Panc1 (cell line): ENCODE measurements around the gene MYORG. TPM values are rescaled to one million over a fixed set of nuclear protein-coding genes. Genes with fewer than 3 reads are reported as not detected.
A peak's percentile ranks its signal among the peaks of the same experiment; 100 is the strongest.

Experiments used
- ATAC-seq: fragments of 200-7000 bp; cut with Tn5 transposase; 2 replicates; pipeline ENCODE4 v1.9.1; 2020; ENCODE audit warnings: mild to moderate bottlenecking, moderate library complexity
- Bru-seq: library from RNA; stranded (reverse); fragments of 400-500 nt; gene quantifications from one replicate; lab custom pipeline; 2021; lab: Mats Ljungman, UMichigan
- BruChase-seq, 2 experiments: library from RNA; stranded (reverse); fragments of 400-500 nt; gene quantifications; one replicate each; lab custom pipeline; 2021; lab: Mats Ljungman, UMichigan
- BruUV-seq: library from RNA; stranded (reverse); fragments of 400-500 nt; replicated peaks from 2 replicates; lab custom pipeline; 2021; lab: Mats Ljungman, UMichigan
- CTCF ChIA-PET: fragments of 300-600 bp; sonication (Branson Sonifier 250); formaldehyde crosslinking; loops from one replicate; lab custom pipeline; 2022; ENCODE audit warnings: antibody characterized with exemption; lab: Charles Lee
- POLR2A ChIA-PET: fragments of 300-600 bp; sonication (Branson Sonifier 250); formaldehyde crosslinking; loops from one replicate; lab custom pipeline; 2022; ENCODE audit warnings: antibody characterized with exemption; lab: Charles Lee
- DNase-seq: peaks from one replicate; pipeline ENCODE4 v3.0.0-alpha.2; 2010; ENCODE audit warnings: low read depth, low spot score
- H3K27ac ChIP-seq: 2 replicates; pipeline ENCODE4 v1.5.1; 2011; ENCODE audit warnings: mild to moderate bottlenecking, low read length, inconsistent platforms
- H3K27me3 ChIP-seq: fragments of 200-500 bp; sonication (Bioruptor generic); 2 replicates; pipeline ENCODE4 v1.6.0; 2014; ENCODE audit warnings: low read length, inconsistent platforms; ENCODE audit not compliant: control insufficient read depth, insufficient read depth
- H3K36me3 ChIP-seq: fragments of 200-500 bp; sonication (Bioruptor generic); 2 replicates; pipeline ENCODE4 v1.5.1; 2014; ENCODE audit warnings: inconsistent platforms, mild to moderate bottlenecking, low read length, moderate library complexity; ENCODE audit not compliant: control insufficient read depth, insufficient read depth
- H3K4me1 ChIP-seq: 2 replicates; pipeline ENCODE4 v1.5.1; 2011; ENCODE audit warnings: inconsistent platforms, mild to moderate bottlenecking, low read length, moderate library complexity; ENCODE audit not compliant: control insufficient read depth, insufficient read depth
- H3K4me3 ChIP-seq, 2 experiments: 2 replicates each; pipeline ENCODE4 v1.5.1; 2011 to 2012; ENCODE audit warnings: low read depth in 2 of 2, low read length in 2 of 2, mild to moderate bottlenecking in 2 of 2, inconsistent platforms in 1 of 2, moderate library complexity in 1 of 2
- H3K9me3 ChIP-seq: fragments of 200-500 bp; sonication (Bioruptor generic); 2 replicates; pipeline ENCODE4 v1.5.1; 2014; ENCODE audit warnings: low read depth, mild to moderate bottlenecking, inconsistent platforms, low read length, moderate library complexity; ENCODE audit not compliant: control insufficient read depth, insufficient read depth
- POLR2AphosphoS5 ChIP-seq: IDR thresholded peaks from 2 replicates; pipeline ENCODE4 v1.6.1; 2012; ENCODE audit warnings: mild to moderate bottlenecking, low read depth, low read length, moderate library complexity
- SIN3A ChIP-seq: IDR thresholded peaks from 2 replicates; pipeline ENCODE4 v1.6.1; 2012; ENCODE audit warnings: low read depth, mild to moderate bottlenecking, low read length, moderate library complexity, borderline replicate concordance; ENCODE audit not compliant: insufficient read depth
- TCF7L2 ChIP-seq: IDR thresholded peaks from 2 replicates; pipeline ENCODE4 v1.6.1; 2011; ENCODE audit warnings: mild to moderate bottlenecking, low read depth, low read length, inconsistent platforms
- in situ Hi-C: cut with HindIII; loops from 2 replicates; pipeline ENCODE4 v1.10.0; 2016; ENCODE audit warnings: low sequenced_read_pairs, low pct_unique_long_range_greater_than_20kb
- intact Hi-C: fragments of 100-400 bp; cut with micrococcal nuclease; formaldehyde crosslinking; loops from one replicate; pipeline ENCODE4 v1.10.0; 2022; ENCODE audit not compliant: unreplicated experiment
- long read RNA-seq: library from polyadenylated mRNA; unstranded; transcript quantifications from one replicate; pipeline ENCODE4 v2.0.0, GENCODE V29; 2021; ENCODE audit not compliant: unreplicated experiment
- polyA plus RNA-seq: library from polyadenylated mRNA; unstranded; fragments of >200 nt; gene quantifications from one replicate; pipeline ENCODE4 v1.2.1, GENCODE V29; 2012; ENCODE audit warnings: missing spikeins; ENCODE audit not compliant: insufficient read length
- total RNA-seq: library from RNA; stranded (reverse); gene quantifications from one replicate; pipeline ENCODE4 v1.2.1, GENCODE V29; 2021; ENCODE audit not compliant: unreplicated experiment
- TF ChIP-seq, protein P1 (sequence below), 2 experiments: IDR thresholded peaks; 2 replicates each; pipeline ENCODE4 v1.6.1; 2011 to 2012; ENCODE audit warnings: low read depth in 2 of 2, control low read depth in 1 of 2, low read length in 1 of 2, mild to moderate bottlenecking in 1 of 2, moderate library complexity in 1 of 2; ENCODE audit not compliant: insufficient read depth in 1 of 2

Gene MYORG
- total RNA-seq: 9.7 TPM
- polyA plus RNA-seq: 6.7 TPM
- percentile 46 among the genes with signal in this experiment for Bru-seq, nascent RNA
- BruChase-seq, experiment 1, labeled RNA remaining after a 2-hour chase: percentile 61 among the genes with signal in this experiment
- BruChase-seq, experiment 2, labeled RNA remaining after a 6-hour chase: percentile 82 among the genes with signal in this experiment
- long read RNA-seq, full-length matches to known transcripts: 8 of 21 reads
- long read RNA-seq, partial matches to known transcripts: 0 of 21 reads
- long read RNA-seq, other reads (novel, unspliced or antisense): 13 of 21 reads

DNA sequence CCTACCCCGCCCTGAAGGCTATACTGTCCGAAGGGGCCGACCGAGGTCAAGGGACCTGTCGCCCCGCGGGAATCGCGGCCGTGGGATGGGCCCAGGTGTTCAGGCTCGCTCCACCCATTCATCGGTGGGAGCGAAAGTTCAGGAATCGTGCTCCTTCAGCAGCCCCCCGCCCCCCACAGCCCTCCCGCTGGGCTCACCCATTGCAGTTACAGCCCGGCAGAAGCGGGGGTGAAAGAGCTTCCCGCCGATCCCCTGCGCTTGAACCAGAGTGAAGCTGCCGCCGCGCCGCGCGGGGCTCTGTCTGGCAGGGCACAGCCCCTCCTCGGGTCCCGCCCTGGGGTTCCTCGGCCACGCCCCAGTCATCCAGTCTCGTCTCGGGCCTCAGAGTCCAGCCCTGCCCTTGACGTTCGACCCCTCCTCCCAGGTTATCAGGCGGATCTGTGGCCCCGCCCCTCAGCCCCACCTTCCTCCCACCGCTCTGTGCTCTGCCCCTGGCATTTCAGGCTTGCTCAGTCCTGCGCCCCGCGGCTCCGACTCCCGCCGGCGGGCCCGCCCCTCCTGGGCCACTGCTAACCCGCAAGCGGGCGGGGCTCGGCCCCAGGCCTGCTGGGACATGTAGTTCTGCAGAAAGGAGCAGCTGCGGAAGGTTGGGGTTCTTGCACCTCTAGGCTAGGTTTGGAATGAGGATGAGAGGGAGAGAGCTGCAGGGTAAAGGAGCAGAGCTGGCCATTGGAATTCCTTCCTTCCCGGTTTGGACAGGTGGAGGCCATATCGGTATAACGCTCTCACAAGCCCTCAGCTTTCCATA lies at the start of gene MYORG:
MYORG (minus strand) TSS at position 303 of the 808 bp plus-strand sequence. CDS start 3,955 bp downstream, outside the sequence.
- DNase-seq (peak; percentile 84), ATAC-seq (peak; percentile 89)
- intact Hi-C loops: loop anchor here (5.0 kb wide), 1 partner anchor 119 kb away; no protein-coding TSS in a partner anchor
- no peaks in the 10 kb centered on the region for H3K27me3 ChIP-seq
- no TSS peak for BruUV-seq
- peak within 1 kb of the TSS; percentile 82 to 88 for H3K4me3 ChIP-seq
- H3K27ac ChIP-seq: peak within 1 kb of the TSS; percentile 58
- ChIA-PET CTCF (interaction anchor here (0.7 to 2.0 kb wide), 2 partner anchors 27 to 46 kb away, joined by 4 to 10 read pairs; no protein-coding TSS in a partner anchor), POLR2A (interaction anchor here (0.7 to 0.8 kb wide), 3 partner anchors 20 to 47 kb away, joined by 3 to 6 read pairs (median 4); no protein-coding TSS in a partner anchor)
- H3K9me3 ChIP-seq: no peaks in the 10 kb centered on the region
- H3K36me3 ChIP-seq: no peaks in the 10 kb centered on the region
- H3K4me1 ChIP-seq: peaks cover 21% of the 10 kb centered on the region
- in situ Hi-C loops: no loop called here
- TF ChIP-seq SIN3A: peak; percentile 88
- TF ChIP-seq TCF7L2: 0 out of 2 replicates have a peak, but pooled peaks have one; percentile 23
- no peak for TF ChIP-seq POLR2AphosphoS5
- TF ChIP-seq, protein P1, sequence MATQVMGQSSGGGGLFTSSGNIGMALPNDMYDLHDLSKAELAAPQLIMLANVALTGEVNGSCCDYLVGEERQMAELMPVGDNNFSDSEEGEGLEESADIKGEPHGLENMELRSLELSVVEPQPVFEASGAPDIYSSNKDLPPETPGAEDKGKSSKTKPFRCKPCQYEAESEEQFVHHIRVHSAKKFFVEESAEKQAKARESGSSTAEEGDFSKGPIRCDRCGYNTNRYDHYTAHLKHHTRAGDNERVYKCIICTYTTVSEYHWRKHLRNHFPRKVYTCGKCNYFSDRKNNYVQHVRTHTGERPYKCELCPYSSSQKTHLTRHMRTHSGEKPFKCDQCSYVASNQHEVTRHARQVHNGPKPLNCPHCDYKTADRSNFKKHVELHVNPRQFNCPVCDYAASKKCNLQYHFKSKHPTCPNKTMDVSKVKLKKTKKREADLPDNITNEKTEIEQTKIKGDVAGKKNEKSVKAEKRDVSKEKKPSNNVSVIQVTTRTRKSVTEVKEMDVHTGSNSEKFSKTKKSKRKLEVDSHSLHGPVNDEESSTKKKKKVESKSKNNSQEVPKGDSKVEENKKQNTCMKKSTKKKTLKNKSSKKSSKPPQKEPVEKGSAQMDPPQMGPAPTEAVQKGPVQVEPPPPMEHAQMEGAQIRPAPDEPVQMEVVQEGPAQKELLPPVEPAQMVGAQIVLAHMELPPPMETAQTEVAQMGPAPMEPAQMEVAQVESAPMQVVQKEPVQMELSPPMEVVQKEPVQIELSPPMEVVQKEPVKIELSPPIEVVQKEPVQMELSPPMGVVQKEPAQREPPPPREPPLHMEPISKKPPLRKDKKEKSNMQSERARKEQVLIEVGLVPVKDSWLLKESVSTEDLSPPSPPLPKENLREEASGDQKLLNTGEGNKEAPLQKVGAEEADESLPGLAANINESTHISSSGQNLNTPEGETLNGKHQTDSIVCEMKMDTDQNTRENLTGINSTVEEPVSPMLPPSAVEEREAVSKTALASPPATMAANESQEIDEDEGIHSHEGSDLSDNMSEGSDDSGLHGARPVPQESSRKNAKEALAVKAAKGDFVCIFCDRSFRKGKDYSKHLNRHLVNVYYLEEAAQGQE (IDR thresholded peaks at IDR 0.05; ENCODE audit: insufficient read depth in 1 of 2, low read depth in 2 of 2, low read length in 1 of 2): no peak

GRCh38 chr9:34419716-34420504 lies 43.2 kb upstream of the MYORG start:
- Histone ChIP-seq H3K9me3 (no peaks in the 10 kb centered on the region), H3K27me3 (no peaks in the 10 kb centered on the region), H3K4me3 (no peak overlapping the region), H3K27ac (no peak overlapping the region), H3K36me3 (no peaks in the 10 kb centered on the region), H3K4me1 (no peaks in the 10 kb centered on the region)
- in situ Hi-C loops (no loop called here), intact Hi-C loops (no loop called here)
- no peak for ATAC-seq
- TF ChIP-seq, protein P1 (IDR thresholded peaks at IDR 0.05; ENCODE audit: insufficient read depth in 1 of 2, low read depth in 2 of 2, low read length in 1 of 2): no peak
- no peak for DNase-seq
- no TSS peak for BruUV-seq
- CTCF ChIA-PET: interaction anchor here (0.5 to 0.6 kb wide), 2 partner anchors 16 to 117 kb away, joined by 3 read pairs; no protein-coding TSS in a partner anchor
- POLR2A ChIA-PET: no interaction called here
